CD4-positive, alpha-beta T cell treated with Interferon gamma for 1 hour (primary cell): ENCODE data around the gene CCDC88A.
"Not testable (repeated sequence)": the region's sequence is repeated elsewhere in the genome, so short reads cannot be mapped to it uniquely, and the experiment has no call there.

ENCODE experiments used
- DNase-seq: peaks from one replicate; pipeline ENCODE4 v3.0.0-alpha.2; 2020

CCDC88A gene

GRCh38 chr2:55282110-55282917 is 137.3 kb downstream of the CCDC88A start:
- DNase-seq = peak; percentile 87

- DNase-seq = not testable (repeated sequence)
These were observed 138.7 kb downstream of the CCDC88A start for GRCh38 chr2:55280851-55281546.

GRCh38 chr2:55279859-55280424 is 139.7 kb downstream of the CCDC88A start:
- not testable (repeated sequence) for DNase-seq

GRCh38 chr2:55279214-55279835 is 140.3 kb downstream of the CCDC88A start:
- not testable (repeated sequence) for DNase-seq

GRCh38 chr2:55277310-55277709 is 142.3 kb downstream of the CCDC88A start:
- DNase-seq = no peak

- DNase-seq = not testable (repeated sequence)
These were observed 145.3 kb downstream of the CCDC88A start for GRCh38 chr2:55274346-55274745.

- no peak for DNase-seq
These were observed 150.0 kb downstream of the CCDC88A start for GRCh38 chr2:55269645-55269990.

GRCh38 chr2:55268907-55269644 is 150.6 kb downstream of the CCDC88A start, which contains the start of gene MTIF2:
Gene MTIF2 (minus strand): TSS chr2:55269231. CDS start chr2:55263858, 5,373 bp downstream.
- DNase-seq = peak; percentile 88

GRCh38 chr2:55268288-55268906 is 151.3 kb downstream of the CCDC88A start:
- no peak for DNase-seq

- not testable (repeated sequence) for DNase-seq
These were observed 160.1 kb downstream of the CCDC88A start for GRCh38 chr2:55259586-55259985.

- DNase-seq = no peak
These were observed 166.8 kb downstream of the CCDC88A start for GRCh38 chr2:55252832-55253231.

GRCh38 chr2:55247025-55247424 is 172.6 kb downstream of the CCDC88A start:
- no peak for DNase-seq

- DNase-seq = no peak
These were observed 174.2 kb downstream of the CCDC88A start for GRCh38 chr2:55245411-55245810.

- no peak for DNase-seq
These were observed 177.0 kb downstream of the CCDC88A start for GRCh38 chr2:55242617-55243016.

- not testable (repeated sequence) for DNase-seq
These were observed 178.1 kb downstream of the CCDC88A start for GRCh38 chr2:55241582-55241981.

- no peak for DNase-seq
These were observed 179.9 kb downstream of the CCDC88A start for GRCh38 chr2:55239656-55240222.
